Spleen (tissue), 11 donors: ENCODE results near the gene RTL1. TPM values are rescaled to one million over a fixed set of nuclear protein-coding genes. Genes with fewer than 3 reads are reported as not detected.

Experiments used
- DNase-seq: peaks from one replicate; pipeline ENCODE4 v3.0.0-alpha.2; 2020
- H3K27ac ChIP-seq, 8 donors: fragments of 200-600 bp; sonication (generic) in 7 of 8; 1 replicate in 4 of 8; 2 replicates in 4 of 8; pipeline versions ENCODE4 v1.5.0 to v1.8.0; 2016 to 2021; ENCODE audit warnings: inconsistent platforms in 4 of 8, mild to moderate bottlenecking in 4 of 8, moderate library complexity in 1 of 8
- H3K27me3 ChIP-seq, 7 donors: fragments of 200-600 bp; sonication (generic) in 6 of 7; replicated peaks in 1 of 7; 1 replicate in 4 of 7; 2 replicates in 3 of 7; pipeline versions ENCODE4 v1.5.0 to v1.8.0; 2016 to 2021; ENCODE audit warnings: inconsistent platforms in 3 of 7, mild to moderate bottlenecking in 1 of 7
- H3K36me3 ChIP-seq, 6 donors: fragments of 200-600 bp; sonication (generic) in 5 of 6; 1 replicate in 4 of 6; 2 replicates in 2 of 6; pipeline versions ENCODE4 v1.5.0 to v1.8.0; 2016 to 2021; ENCODE audit warnings: inconsistent platforms in 2 of 6
- H3K4me1 ChIP-seq, 6 donors: fragments of 200-600 bp; sonication (generic) in 5 of 6; 1 replicate in 3 of 6; 2 replicates in 3 of 6; pipeline versions ENCODE4 v1.5.0 to v1.8.0; 2016 to 2021; ENCODE audit warnings: inconsistent platforms in 3 of 6
- H3K4me3 ChIP-seq, 8 donors: fragments of 200-600 bp; sonication (generic) in 7 of 8; 1 replicate in 4 of 8; 2 replicates in 4 of 8; pipeline versions ENCODE4 v1.5.0 to v1.8.0; 2016 to 2021; ENCODE audit warnings: inconsistent platforms in 4 of 8, mild to moderate bottlenecking in 4 of 8, moderate library complexity in 2 of 8
- H3K9me3 ChIP-seq, 8 donors: fragments of 200-600 bp; sonication (generic) in 7 of 8; 1 replicate in 4 of 8; 2 replicates in 4 of 8; pipeline versions ENCODE4 v1.5.0 to v1.8.0; 2016 to 2021; ENCODE audit warnings: inconsistent platforms in 4 of 8
- CTCF ChIP-seq, 11 experiments: fragments of 200-600 bp in 7 of 11; fragments of 450-650 bp in 4 of 11; sonication (generic) in 4 of 11; IDR thresholded peaks in 8 of 11; conservative IDR thresholded peaks in 3 of 11; 1 replicate in 7 of 11; 2 replicates in 4 of 11; pipeline versions ENCODE4 v1.4.0 to v1.8.0; 2016 to 2021; ENCODE audit warnings: antibody characterized with exemption in 11 of 11, inconsistent platforms in 4 of 11, mild to moderate bottlenecking in 1 of 11
- POLR2A ChIP-seq, 3 donors: fragments of 450-650 bp; IDR thresholded peaks; one replicate each; pipeline ENCODE4 v1.5.1; 2017; ENCODE audit warnings: antibody characterized with exemption in 3 of 3, mild to moderate bottlenecking in 1 of 3
- POLR2AphosphoS5 ChIP-seq, 3 donors: sonication (generic); formaldehyde crosslinking; IDR thresholded peaks; one replicate each; pipeline ENCODE4 v1.5.1; 2017; ENCODE audit warnings: antibody characterized with exemption in 3 of 3
- WGBS, 5 donors: extraction: QIAGEN DNeasy Blood & Tissue Kit in 3 of 5; methylation state at CpG; one replicate each; pipeline versions ENCODE4 v1.1.5 to v1.1.7; 2013 to 2018; 5-methylcytosine and 5-hydroxymethylcytosine counted together
- intact Hi-C: fragments of 100-400 bp; cut with DNase I; formaldehyde crosslinking; loops from one replicate; pipeline ENCODE4 v1.15.0; 2023; ENCODE audit warnings: low total_unique reads
- polyA plus RNA-seq, 3 donors: library from polyadenylated mRNA; stranded (reverse); fragments of 200-250 nt; gene quantifications; one replicate each; pipeline ENCODE4 v1.2.1, GENCODE V29; 2013
- total RNA-seq, 7 donors: library from RNA; depleted of rRNA in 3 of 7; stranded (reverse); fragments of >200 nt in 3 of 7; fragmentation: NEBNext Ultra II Directional in 4 of 7; extraction: Animal tissue kit (Norgen Biotek cat#: 25700) in 4 of 7; gene quantifications; one replicate each; pipeline versions ENCODE4 v1.1.0 to v1.2.1, GENCODE V29; 2016 to 2021
- donor health status: healthy with polysubstance abuse.
- donor health status: DM: no; HTN: no; CAD: no; lungs with moderate emphysema.
- donor health status: DM: no; HTN: no; CAD: no.
- donor health status: Bipolar disorder and iron deficiency.
- donor health status: healthy.
- donor health status: DM: no; HTN: no; CAD: no.
- donor health status: DM: yes; HTN: yes; CAD: no.

RTL1 gene
- total and polyA plus RNA-seq, 10 donors: under 0.01 TPM; not detected in 9

DNA sequence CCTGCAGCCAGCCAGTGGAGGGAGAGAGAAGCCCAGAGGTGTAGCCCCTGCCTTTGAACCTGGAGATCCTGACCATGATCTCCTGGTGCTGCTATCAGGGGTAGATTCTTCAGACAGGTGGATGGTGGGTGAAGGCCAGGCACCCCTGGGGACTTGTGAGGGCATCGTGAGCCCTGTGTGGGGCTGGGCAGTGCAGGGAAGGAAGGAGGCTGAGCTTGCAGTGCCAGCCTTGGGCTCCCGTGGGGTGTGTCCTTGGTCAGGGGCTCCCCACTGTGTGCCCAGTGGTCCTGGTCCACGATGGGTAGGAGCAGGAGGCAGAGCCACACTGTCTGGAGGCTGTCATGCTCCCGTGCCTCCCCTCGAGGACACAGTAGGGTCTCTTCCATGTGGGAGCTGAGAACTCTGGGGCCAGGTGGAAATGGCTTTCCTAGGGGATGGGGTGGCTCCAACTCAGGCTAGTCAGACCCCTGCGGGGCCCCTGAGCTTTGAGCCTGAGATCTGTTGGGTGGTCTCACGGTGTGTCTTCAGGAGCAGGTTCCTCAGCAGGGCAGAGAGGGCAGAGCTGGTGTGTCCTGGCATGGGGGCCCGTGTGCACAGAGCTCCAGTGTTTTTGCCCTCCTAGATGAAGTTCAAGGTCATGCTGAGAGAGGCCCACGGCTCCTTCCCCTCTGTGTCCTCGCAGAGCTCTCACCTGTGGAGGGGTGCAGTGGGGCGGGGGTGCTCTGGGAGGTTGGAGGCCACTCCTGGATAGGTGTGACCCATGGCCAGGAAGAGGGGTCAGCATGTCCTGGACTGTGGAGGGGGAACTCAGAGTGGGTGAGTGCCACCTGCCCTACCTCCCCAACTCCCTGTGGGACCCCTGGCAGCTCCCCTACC is 25.0 kb downstream of the RTL1 start:
- peak; percentile 50 for DNase-seq
- Histone ChIP-seq H3K4me1 (no peaks in the 10 kb centered on the region), H3K9me3 (peaks cover 0 to 20% (median 0%) of the 10 kb centered on the region in 8 donors), H3K36me3 (peaks cover 0 to 7% (median 0%) of the 10 kb centered on the region in 6 donors), H3K4me3 (no peak overlapping the region), H3K27ac (no peak overlapping the region), H3K27me3 (peaks cover 0 to 30% (median 0%) of the 10 kb centered on the region in 7 donors)
- WGBS, 5 donors: 69 to 86% (median 82%) methylated on average over 3 to 11 of the region's 11 CpGs
- TF ChIP-seq POLR2AphosphoS5 (IDR thresholded peaks at IDR 0.05) (no peak), CTCF (IDR thresholded peaks at IDR 0.05 in 8 of 11, conservative IDR thresholded peaks at IDR 0.05 in 3 of 11) (no peak), POLR2A (IDR thresholded peaks at IDR 0.05) (no peak)
- intact Hi-C loops: no loop called here

GRCh38 chr14:100875861-100876590 is 27.5 kb downstream of the RTL1 start:
- H3K4me1 ChIP-seq: no peaks in the 10 kb centered on the region
- peak; percentile 52 for DNase-seq
- TF ChIP-seq CTCF (IDR thresholded peaks at IDR 0.05 in 8 of 11, conservative IDR thresholded peaks at IDR 0.05 in 3 of 11) (no peak), POLR2A (IDR thresholded peaks at IDR 0.05) (no peak), POLR2AphosphoS5 (IDR thresholded peaks at IDR 0.05) (no peak)

GRCh38 chr14:100875126-100875525 is 28.4 kb downstream of the RTL1 start:
- no peak for TF ChIP-seq POLR2AphosphoS5 (IDR thresholded peaks at IDR 0.05)
- no peak for TF ChIP-seq POLR2A (IDR thresholded peaks at IDR 0.05)
- TF ChIP-seq CTCF (IDR thresholded peaks at IDR 0.05 in 8 of 11, conservative IDR thresholded peaks at IDR 0.05 in 3 of 11): no peak
- Histone ChIP-seq H3K27me3 (peaks cover 0 to 30% (median 0%) of the 10 kb centered on the region in 7 donors), H3K4me1 (no peaks in the 10 kb centered on the region), H3K27ac (no peak overlapping the region), H3K9me3 (no peaks in the 10 kb centered on the region), H3K36me3 (no peaks in the 10 kb centered on the region), H3K4me3 (no peak overlapping the region)
- peak; percentile 54 for DNase-seq
- WGBS, 5 donors: 79 to 90% (median 88%) methylated on average over 6 of the region's 6 CpGs
- intact Hi-C loops: no loop called here

More at GRCh38 chr14:100875861-100876590, 27.5 kb downstream of the RTL1 start:
- WGBS, 5 donors: 85 to 91% (median 89%) methylated on average over 17 of the region's 17 CpGs
- no peak overlapping the region for H3K4me3 ChIP-seq
- H3K27ac ChIP-seq: no peak overlapping the region
- H3K27me3 ChIP-seq: peaks cover 0 to 30% (median 0%) of the 10 kb centered on the region in 7 donors
- intact Hi-C loops: no loop called here
- H3K9me3 ChIP-seq: no peaks in the 10 kb centered on the region
- no peaks in the 10 kb centered on the region for H3K36me3 ChIP-seq
